ENCODE measurements around the gene ALDH7A1. TPM values are rescaled to one million over a fixed set of nuclear protein-coding genes. Genes with fewer than 3 reads are reported as not detected.
A peak's percentile ranks its signal among the peaks of the same experiment; 100 is the strongest.

Gene ALDH7A1
- total RNA-seq, 2 donors from 2014 or later = 0.81 to 1.2 TPM

DNA sequence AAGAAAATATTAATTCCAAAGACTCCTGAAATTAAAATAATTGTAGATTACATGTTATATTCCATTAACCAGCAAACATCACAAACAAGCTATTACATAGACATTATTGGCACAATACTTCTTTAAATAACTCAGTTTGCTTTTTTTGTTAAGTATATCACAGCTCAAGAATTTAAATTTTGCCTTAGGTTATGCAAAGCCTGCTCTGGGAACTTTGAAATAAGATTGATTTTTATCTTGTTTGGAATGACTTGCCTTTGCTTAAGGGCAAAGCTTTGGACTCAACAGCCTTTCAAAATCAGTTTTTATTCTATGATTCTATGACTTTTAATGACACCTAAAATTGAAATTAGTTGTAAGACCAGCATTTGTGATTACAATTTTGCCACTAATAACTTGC lies 78.2 kb downstream of the ALDH7A1 start:
- Mint-ChIP-seq H3K36me3 (no peaks in the 10 kb centered on the region), H3K27me3 (peaks cover 0 to 6% of the 10 kb centered on the region in 2 donors), H3K4me3 (no peak overlapping the region), H3K9me3 (no peaks in the 10 kb centered on the region), H3K27ac (no peak overlapping the region), H3K4me1 (ENCODE audit: low read depth in 2 of 2) (no peaks in the 10 kb centered on the region)
- DNase-seq (ENCODE audit: low spot score) (no peak), ATAC-seq (no peak)

DNA sequence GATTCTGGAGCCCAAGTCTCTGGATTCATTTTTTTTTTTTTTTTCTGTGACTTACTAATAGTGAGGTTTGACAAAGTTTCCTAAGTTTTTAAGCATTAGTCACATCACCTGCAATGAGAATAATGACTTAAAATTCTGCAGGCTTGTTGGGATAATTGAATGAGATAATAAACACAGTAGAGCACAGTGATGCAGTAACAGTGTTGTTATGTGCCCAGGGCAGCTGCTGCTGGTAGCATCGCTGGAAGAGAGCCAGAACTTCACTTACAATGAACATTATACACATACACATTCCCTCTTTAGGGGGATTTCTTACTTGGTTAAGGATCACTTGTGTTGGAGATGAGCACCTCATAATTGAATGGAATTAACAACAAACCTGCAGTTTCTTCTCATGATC lies 78.9 kb downstream of the ALDH7A1 start:
- Mint-ChIP-seq H3K27ac (no peak overlapping the region), H3K9me3 (no peaks in the 10 kb centered on the region), H3K36me3 (no peaks in the 10 kb centered on the region), H3K27me3 (peaks cover 0 to 6% of the 10 kb centered on the region in 2 donors), H3K4me3 (no peak overlapping the region), H3K4me1 (ENCODE audit: low read depth in 2 of 2) (no peaks in the 10 kb centered on the region)
- no peak for ATAC-seq
- DNase-seq (ENCODE audit: low spot score) = no peak

DNA sequence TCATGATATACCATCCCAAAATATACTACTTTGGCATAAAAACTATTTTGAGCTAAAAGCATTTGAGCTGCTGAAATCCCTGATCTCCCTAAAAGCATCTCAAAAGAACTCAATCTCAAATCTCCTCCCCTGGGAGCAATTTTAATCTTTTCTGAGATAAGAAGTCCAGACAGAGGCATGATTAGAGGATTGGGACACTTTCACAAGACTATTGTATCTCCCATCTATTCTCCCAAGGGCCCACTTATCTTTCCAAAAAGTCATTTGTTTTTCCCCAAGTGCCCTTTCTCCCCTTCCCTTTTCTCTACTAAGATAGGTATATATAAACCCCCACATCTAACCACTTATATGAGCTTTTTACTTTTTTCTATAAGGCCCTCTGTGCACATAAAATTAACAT lies 79.7 kb downstream of the ALDH7A1 start:
- Mint-ChIP-seq H3K4me3 (no peak overlapping the region), H3K4me1 (ENCODE audit: low read depth in 2 of 2) (no peaks in the 10 kb centered on the region), H3K27me3 (peaks cover 0 to 6% of the 10 kb centered on the region in 2 donors), H3K27ac (no peak overlapping the region), H3K9me3 (no peaks in the 10 kb centered on the region), H3K36me3 (no peaks in the 10 kb centered on the region)
- ATAC-seq (no peak), DNase-seq (ENCODE audit: low spot score) (no peak)

DNA sequence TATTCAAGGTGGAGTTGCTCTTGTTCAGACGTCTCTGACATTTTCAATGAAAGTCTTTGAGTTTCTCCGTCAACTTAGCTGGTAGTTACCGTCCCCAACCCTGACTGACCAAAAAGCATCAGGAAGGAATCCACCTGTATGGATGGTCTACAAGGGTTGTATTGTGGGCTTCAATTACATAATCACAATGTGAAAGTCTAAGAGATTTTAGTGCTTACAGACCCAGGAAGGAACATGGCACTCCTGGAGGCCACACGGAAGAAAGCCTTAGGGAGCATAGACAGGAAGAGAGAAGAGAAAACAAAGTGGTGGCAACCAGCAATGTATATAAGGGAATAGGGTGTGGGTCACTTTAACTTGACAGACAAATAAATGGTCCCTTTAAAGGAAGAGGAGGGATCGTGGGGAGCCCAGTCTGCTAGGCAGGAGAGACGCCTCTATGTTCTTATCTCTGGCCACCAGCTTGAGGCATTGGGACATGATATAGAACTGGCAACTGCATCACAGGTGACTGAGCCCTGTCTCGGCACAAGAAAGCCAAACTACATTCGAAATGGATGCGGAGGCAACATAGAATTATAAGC lies 80.4 kb downstream of the ALDH7A1 start:
- DNase-seq (ENCODE audit: low spot score) (no peak), ATAC-seq (no peak)
- no peak overlapping the region for H3K4me3 Mint-ChIP-seq
- H3K4me1 Mint-ChIP-seq (ENCODE audit: low read depth in 2 of 2) = no peaks in the 10 kb centered on the region
- H3K36me3 Mint-ChIP-seq = no peaks in the 10 kb centered on the region
- H3K27me3 Mint-ChIP-seq = peaks cover 0 to 6% of the 10 kb centered on the region in 2 donors
- no peaks in the 10 kb centered on the region for H3K9me3 Mint-ChIP-seq
- no peak overlapping the region for H3K27ac Mint-ChIP-seq

DNA sequence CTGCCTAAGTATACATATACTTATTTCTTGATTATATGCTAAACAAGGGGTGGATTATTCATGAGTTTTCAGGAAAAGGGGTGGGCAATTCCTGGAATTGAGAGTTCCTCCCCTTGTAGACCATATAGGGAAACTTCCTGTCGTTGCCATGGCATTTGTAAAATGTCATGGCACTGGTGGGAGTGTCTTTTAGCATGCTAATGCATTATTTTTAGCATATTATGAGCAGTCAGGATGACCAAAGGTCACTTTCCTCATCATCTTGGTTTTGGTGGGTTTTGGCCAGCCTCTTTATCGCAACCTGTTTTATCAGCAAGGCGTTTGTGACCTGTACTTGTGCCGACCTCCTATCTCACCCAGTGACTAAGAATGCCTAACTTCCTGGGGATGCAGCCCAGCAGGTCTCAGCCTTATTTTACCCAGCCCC lies 80.9 kb downstream of the ALDH7A1 start:
- ATAC-seq (no peak), DNase-seq (ENCODE audit: low spot score) (no peak)
- H3K27me3 Mint-ChIP-seq = peaks cover 0 to 6% of the 10 kb centered on the region in 2 donors
- no peak overlapping the region for H3K27ac Mint-ChIP-seq
- H3K36me3 Mint-ChIP-seq = no peaks in the 10 kb centered on the region
- no peaks in the 10 kb centered on the region for H3K9me3 Mint-ChIP-seq
- no peak overlapping the region for H3K4me3 Mint-ChIP-seq
- peaks cover 0 to under 1% of the 10 kb centered on the region in 2 donors for H3K4me1 Mint-ChIP-seq (ENCODE audit: low read depth in 2 of 2)

DNA sequence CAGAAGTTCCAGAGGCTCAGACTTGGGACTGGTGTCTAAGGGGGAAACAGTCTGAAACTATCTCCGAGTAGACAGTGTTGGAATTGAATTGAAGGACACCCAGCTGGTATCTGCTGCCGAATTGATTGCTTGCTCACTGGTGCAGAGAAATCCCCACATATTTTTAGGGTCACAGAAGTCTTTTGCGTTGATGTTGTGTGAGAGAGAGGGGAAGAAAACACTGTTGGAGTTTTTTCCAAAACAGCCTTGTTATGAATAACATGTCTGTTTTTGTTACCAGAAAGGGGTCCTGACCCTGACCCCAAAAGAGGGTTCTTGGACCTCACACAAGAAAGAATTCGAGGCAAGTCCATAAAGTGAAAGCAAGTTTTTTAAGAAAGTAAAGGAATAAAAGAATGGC lies 81.3 kb downstream of the ALDH7A1 start:
- Mint-ChIP-seq H3K9me3 (no peaks in the 10 kb centered on the region), H3K27me3 (peaks cover 0 to 6% of the 10 kb centered on the region in 2 donors), H3K27ac (no peak overlapping the region), H3K36me3 (no peaks in the 10 kb centered on the region), H3K4me3 (no peak overlapping the region), H3K4me1 (ENCODE audit: low read depth in 2 of 2) (peaks cover 3 to 5% of the 10 kb centered on the region in 2 donors)
- no peak for DNase-seq (ENCODE audit: low spot score)
- no peak for ATAC-seq

DNA sequence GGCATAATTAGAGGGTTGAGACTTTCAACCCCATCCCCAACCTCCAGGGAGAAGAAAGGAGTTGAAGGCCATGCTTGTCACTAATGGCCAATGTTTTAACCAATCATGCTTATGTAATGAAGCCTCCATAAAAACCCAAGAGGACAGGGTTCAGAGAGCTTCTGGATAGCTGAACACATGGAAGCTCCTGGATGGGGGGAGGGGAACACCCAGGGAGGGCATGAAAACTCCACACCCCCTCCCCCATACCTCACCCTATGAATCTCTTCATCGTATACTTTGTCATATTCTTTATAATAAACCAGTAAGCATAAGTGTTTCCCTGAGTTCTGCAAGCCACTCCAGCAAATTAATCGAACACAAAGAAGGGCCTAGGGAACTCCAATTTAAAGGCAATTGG lies 81.7 kb downstream of the ALDH7A1 start:
- Mint-ChIP-seq H3K4me3 (no peak overlapping the region), H3K9me3 (no peaks in the 10 kb centered on the region), H3K36me3 (no peaks in the 10 kb centered on the region), H3K27me3 (peaks cover 0 to 6% of the 10 kb centered on the region in 2 donors), H3K27ac (no peak overlapping the region), H3K4me1 (ENCODE audit: low read depth in 2 of 2) (peaks cover 3 to 8% of the 10 kb centered on the region in 2 donors)
- ATAC-seq (no peak), DNase-seq (ENCODE audit: low spot score) (no peak)

DNA sequence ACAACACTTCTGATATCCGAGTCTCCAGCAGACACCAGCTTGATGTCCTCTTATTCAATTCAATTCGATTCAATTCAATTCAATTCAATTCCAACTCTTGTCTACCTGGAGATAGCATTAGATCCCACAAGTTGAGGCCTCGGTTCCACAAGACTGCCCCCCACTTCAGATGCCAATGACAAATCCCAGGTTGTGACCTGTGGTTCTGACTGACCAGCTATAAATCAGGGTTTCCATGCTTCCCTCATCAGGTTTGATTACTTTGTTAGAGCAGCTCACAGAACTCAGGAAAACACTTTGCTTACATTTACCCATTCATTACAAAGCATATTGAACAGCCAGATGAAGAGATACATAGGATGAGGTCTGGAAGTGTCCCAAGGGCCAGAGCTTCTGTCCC lies 82.6 kb downstream of the ALDH7A1 start:
- Mint-ChIP-seq H3K9me3 (no peaks in the 10 kb centered on the region), H3K4me3 (no peak overlapping the region), H3K27ac (no peak overlapping the region), H3K36me3 (no peaks in the 10 kb centered on the region), H3K27me3 (peaks cover 0 to 6% of the 10 kb centered on the region in 2 donors), H3K4me1 (ENCODE audit: low read depth in 2 of 2) (peaks cover 3 to 8% of the 10 kb centered on the region in 2 donors)
- ATAC-seq (no peak), DNase-seq (ENCODE audit: low spot score) (no peak)

DNA sequence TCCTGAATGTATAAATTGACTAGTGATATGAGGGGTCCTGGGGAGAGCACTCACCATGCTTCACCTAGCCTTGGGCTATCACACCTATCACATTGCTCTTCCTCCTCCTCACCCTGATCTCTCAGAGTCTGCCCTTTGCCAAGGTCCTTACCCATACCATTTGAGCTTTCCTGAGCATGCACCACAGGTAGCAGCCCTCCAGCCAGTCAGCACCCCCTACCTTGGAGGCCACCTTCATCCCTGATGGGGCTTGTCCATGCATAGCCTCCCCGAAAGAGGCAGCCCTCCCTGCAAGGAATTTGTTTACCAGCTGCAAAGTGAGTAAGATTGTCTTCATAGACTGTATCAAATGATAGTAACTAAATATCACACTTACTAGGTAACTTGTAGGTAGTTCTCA lies 83.1 kb downstream of the ALDH7A1 start:
- Mint-ChIP-seq H3K27me3 (peaks cover 0 to 6% of the 10 kb centered on the region in 2 donors), H3K4me1 (ENCODE audit: low read depth in 2 of 2) (peaks cover 3 to 8% of the 10 kb centered on the region in 2 donors), H3K9me3 (no peaks in the 10 kb centered on the region), H3K27ac (no peak overlapping the region), H3K4me3 (no peak overlapping the region), H3K36me3 (no peaks in the 10 kb centered on the region)
- no peak for DNase-seq (ENCODE audit: low spot score)
- ATAC-seq = no peak

DNA sequence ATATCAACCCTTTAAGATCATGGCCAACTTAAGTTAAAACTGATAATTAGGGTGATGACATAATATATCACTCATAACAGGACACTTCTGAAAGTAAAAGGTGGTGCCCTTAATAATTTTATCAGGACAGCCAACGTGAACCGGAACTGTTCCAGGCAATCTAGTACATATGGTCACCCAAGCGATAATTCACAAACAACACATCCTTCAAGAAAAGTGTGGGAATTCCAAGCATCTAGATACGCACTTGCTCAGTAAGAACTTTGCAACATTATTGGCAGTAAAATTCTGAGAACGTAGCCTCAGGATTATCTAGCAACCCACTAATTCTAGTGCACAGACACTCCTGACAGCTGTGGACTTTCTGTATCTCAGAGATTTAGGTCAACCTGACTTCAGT lies 85.7 kb downstream of the ALDH7A1 start:
- Mint-ChIP-seq H3K4me3 (no peak overlapping the region), H3K27me3 (peaks cover 0 to 1% of the 10 kb centered on the region in 2 donors), H3K36me3 (no peaks in the 10 kb centered on the region), H3K4me1 (ENCODE audit: low read depth in 2 of 2) (peaks cover 3 to 8% of the 10 kb centered on the region in 2 donors), H3K9me3 (no peaks in the 10 kb centered on the region), H3K27ac (no peak overlapping the region)
- DNase-seq (ENCODE audit: low spot score) (no peak), ATAC-seq (no peak)

DNA sequence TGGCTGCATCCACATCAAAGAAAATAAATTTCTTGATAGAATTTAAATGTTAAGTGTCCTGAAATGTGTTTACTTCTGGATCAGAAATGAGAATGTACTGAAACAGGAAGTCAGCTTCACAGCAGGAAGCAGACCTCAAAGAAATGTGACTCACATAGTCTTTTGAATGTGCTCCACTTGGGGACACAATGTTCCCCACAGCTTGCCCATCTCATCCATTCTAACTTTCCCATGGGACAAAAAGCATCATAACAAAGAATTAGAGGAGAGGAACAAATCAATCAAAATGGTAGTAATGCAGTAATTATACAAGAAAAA lies 86.1 kb downstream of the ALDH7A1 start:
- Mint-ChIP-seq H3K27ac (peak overlapping the region in 1 of 2 donors; percentile 66), H3K36me3 (no peaks in the 10 kb centered on the region), H3K27me3 (no peaks in the 10 kb centered on the region), H3K4me1 (ENCODE audit: low read depth in 2 of 2) (peaks cover 3 to 8% of the 10 kb centered on the region in 2 donors), H3K9me3 (no peaks in the 10 kb centered on the region), H3K4me3 (peak overlapping the region; percentile 18)
- ATAC-seq (no peak), DNase-seq (ENCODE audit: low spot score) (no peak)

DNA sequence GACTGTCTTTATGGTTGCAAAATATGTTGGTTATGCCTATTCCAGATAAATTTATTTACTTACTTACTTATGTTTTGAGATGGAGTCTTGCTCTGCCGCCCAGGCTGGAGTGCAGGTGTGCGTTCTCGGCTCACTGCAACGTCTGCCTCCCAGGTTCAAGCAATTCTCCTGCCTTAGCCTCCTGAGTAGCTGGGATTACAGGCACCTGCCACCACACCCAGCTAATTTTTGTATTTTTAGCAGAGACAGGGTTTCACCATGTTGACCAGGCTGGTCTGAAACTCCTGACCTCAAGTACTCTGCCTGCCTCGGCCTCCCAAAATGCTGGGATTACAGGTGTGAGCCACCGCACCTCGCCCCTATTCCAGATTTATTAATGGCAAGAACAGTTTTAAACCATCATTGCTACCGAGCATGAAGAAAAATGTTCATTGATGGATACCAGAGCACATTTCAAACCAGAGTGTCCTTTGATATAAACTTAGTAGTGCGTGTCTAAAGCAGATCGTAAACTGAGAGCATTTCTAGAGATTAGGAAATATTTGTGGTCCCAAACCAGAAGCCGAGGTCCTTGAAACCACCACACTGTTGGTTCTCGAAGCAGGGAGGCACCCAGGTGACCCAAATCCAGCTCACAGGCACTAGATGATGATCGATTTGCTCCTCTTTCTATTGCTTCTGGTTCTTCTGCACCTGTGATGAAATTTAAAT lies 86.6 kb downstream of the ALDH7A1 start:
- Mint-ChIP-seq H3K36me3 (no peaks in the 10 kb centered on the region), H3K4me1 (ENCODE audit: low read depth in 2 of 2) (peaks cover 3 to 8% of the 10 kb centered on the region in 2 donors), H3K4me3 (peak overlapping the region; percentile 18), H3K27me3 (no peaks in the 10 kb centered on the region), H3K9me3 (no peaks in the 10 kb centered on the region), H3K27ac (peak overlapping the region in 1 of 2 donors; percentile 66)
- DNase-seq (ENCODE audit: low spot score) = no peak
- no peak for ATAC-seq

DNA sequence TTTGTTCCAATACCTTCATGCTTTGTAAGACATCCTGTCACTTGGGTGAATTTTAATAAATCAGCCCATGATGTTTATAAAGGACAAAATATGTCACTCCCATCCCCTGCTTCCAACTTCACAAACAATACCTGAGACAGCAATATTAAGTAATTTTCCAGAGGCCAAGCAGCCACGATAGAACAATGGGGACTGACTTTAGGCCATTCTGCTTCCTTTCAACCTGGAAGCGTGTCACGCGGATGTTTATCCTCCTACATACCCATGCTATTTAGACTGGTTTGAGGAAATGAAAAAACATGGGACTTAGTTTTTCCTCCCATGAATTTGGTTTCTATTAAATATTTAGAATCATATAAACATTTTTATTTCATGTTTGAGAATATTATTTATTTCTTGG lies 88.9 kb downstream of the ALDH7A1 start:
- no peak for DNase-seq (ENCODE audit: low spot score)
- Mint-ChIP-seq H3K4me1 (ENCODE audit: low read depth in 2 of 2) (peaks cover 3 to 8% of the 10 kb centered on the region in 2 donors), H3K27me3 (no peaks in the 10 kb centered on the region)

DNA sequence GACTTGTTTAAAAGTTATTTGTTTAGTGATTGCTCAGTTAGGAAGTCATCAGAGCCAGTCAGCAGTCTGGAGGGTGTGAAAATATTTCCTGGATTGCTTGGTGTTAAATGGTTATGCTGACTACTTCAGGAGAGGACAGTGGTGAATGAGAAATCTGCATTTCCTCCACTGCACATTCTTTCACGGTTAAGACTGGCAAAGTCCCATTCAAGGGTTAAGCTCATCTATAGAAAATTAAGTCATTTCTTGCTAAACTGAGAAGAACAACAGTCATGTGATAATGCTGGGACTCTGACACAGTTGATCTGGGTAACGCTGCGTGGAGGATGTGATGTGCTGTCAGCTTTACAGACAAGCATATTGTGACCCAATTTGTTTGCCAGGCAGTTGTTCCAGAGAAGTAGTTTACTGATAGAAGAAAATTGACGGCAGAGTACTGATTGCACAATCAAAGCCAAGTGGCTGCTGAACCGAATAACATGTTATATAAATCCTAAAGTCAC lies 91.4 kb downstream of the ALDH7A1 start:
- DNase-seq (ENCODE audit: low spot score) (no peak), ATAC-seq (no peak)
- no peak overlapping the region for H3K27ac Mint-ChIP-seq
- no peaks in the 10 kb centered on the region for H3K36me3 Mint-ChIP-seq
- H3K9me3 Mint-ChIP-seq = no peaks in the 10 kb centered on the region
- H3K4me1 Mint-ChIP-seq (ENCODE audit: low read depth in 2 of 2) = peaks cover 0 to 3% of the 10 kb centered on the region in 2 donors
- H3K4me3 Mint-ChIP-seq = no peak overlapping the region
- no peaks in the 10 kb centered on the region for H3K27me3 Mint-ChIP-seq

More for the DNA sequence above, 88.9 kb downstream of the ALDH7A1 start:
- no peak for ATAC-seq
- H3K9me3 Mint-ChIP-seq = no peaks in the 10 kb centered on the region
- H3K4me3 Mint-ChIP-seq = no peak overlapping the region
- no peak overlapping the region for H3K27ac Mint-ChIP-seq
- no peaks in the 10 kb centered on the region for H3K36me3 Mint-ChIP-seq

Measured in natural killer cell treated with Interleukin-12 subunit alpha and Interleukin-12 subunit beta and Interleukin-15 and Interleukin-18, amount 100 ng/mL, for 72 hours (primary cell).